Coronary artery (tissue), 2 donors: ENCODE measurements around the gene PLEKHG4.

Source experiments
- DNase-seq: peaks from one replicate; pipeline ENCODE4 v3.0.0-alpha.2; 2017; ENCODE audit warnings: low spot score
- H3K27ac ChIP-seq, 2 donors: fragments of 200-600 bp; sonication (generic); one replicate each; pipeline ENCODE4 v1.5.1; 2016 to 2019
- H3K4me3 ChIP-seq: fragments of 200-600 bp; sonication (generic); 2 replicates; pipeline ENCODE4 v1.5.1; 2016; ENCODE audit warnings: mild to moderate bottlenecking, moderate library complexity
- TF ChIP-seq, protein P1 (sequence below): fragments of 200-600 bp; sonication (generic); IDR thresholded peaks from one replicate; pipeline ENCODE4 v1.5.1; 2019; ENCODE audit warnings: antibody characterized with exemption

The PLEKHG4 gene

DNA sequence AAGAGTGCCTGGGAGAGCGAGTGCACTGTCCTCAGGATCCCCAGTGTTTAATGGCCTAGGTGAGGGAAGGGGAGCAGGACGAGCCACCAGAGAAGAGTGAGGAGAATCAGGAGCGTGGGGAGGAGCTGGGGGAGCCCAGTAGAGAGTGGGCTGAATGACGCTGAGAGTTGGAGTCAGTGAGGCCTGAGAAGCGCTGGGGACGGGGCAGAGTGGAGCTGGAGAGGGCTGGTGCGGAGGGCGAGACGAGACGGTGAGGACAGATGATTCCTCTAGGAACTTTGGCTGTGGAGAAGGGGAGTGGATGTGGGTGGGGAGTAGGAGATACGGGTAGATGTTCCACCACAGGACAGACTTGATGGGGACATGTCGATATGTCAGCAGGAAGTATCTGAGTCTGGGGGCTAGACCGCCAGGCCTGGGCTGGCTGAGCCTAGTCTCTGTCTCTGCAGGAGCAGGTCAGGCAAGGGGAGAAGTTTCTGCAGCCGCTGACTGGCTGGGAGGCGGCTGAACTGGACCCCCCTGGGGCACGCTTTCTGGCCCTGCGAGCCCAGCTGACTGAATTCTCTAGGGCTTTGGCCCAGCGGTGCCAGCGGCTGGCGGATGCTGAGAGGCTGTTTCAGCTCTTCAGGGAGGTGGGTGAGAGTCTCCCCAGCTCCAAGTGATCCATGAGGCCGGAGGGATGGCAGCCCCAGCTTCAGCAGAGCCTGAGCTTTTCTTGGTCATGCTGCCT is 4.7 kb downstream of the PLEKHG4 start:
- no peak for DNase-seq
- Histone ChIP-seq H3K4me3 (no peak overlapping the region), H3K27ac (no peak overlapping the region)
- TF ChIP-seq, protein P1, sequence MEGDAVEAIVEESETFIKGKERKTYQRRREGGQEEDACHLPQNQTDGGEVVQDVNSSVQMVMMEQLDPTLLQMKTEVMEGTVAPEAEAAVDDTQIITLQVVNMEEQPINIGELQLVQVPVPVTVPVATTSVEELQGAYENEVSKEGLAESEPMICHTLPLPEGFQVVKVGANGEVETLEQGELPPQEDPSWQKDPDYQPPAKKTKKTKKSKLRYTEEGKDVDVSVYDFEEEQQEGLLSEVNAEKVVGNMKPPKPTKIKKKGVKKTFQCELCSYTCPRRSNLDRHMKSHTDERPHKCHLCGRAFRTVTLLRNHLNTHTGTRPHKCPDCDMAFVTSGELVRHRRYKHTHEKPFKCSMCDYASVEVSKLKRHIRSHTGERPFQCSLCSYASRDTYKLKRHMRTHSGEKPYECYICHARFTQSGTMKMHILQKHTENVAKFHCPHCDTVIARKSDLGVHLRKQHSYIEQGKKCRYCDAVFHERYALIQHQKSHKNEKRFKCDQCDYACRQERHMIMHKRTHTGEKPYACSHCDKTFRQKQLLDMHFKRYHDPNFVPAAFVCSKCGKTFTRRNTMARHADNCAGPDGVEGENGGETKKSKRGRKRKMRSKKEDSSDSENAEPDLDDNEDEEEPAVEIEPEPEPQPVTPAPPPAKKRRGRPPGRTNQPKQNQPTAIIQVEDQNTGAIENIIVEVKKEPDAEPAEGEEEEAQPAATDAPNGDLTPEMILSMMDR, result no peak

DNA sequence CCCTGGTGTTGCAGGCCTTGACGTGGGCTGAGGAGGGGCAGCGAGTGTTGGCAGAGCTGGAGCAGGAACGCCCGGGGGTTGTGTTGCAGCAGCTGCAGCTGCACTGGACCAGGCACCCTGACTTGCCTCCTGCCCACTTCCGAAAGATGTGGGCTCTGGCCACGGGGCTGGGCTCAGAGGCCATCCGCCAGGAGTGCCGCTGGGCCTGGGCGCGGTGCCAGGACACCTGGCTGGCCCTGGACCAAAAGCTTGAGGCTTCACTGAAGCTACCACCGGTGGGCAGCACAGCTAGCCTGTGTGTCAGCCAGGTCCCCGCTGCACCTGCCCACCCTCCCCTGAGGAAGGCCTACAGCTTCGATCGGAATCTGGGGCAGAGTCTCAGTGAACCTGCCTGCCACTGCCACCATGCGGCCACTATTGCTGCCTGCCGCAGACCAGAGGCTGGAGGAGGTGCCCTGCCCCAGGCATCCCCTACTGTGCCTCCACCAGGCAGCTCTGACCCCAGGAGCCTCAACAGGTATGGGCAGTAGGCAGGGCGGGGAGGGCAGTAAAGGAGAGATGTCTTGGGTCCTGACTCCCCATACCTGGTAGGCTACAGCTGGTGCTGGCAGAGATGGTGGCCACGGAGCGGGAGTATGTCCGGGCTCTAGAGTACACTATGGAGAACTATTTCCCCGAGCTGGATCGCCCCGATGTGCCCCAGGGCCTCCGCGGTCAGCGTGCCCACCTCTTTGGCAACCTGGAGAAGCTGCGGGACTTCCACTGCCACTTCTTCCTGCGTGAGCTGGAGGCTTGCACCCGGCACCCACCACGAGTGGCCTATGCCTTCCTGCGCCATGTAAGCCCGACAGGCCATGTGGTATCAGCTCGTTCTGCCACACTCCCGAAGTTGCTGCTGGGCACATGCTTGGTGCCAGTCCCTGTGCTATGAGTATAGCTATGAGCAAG is 5.6 kb downstream of the PLEKHG4 start:
- Histone ChIP-seq H3K4me3 (no peak overlapping the region), H3K27ac (no peak overlapping the region)
- DNase-seq, result no peak
- TF ChIP-seq, protein P1, result peak; percentile 21

DNA sequence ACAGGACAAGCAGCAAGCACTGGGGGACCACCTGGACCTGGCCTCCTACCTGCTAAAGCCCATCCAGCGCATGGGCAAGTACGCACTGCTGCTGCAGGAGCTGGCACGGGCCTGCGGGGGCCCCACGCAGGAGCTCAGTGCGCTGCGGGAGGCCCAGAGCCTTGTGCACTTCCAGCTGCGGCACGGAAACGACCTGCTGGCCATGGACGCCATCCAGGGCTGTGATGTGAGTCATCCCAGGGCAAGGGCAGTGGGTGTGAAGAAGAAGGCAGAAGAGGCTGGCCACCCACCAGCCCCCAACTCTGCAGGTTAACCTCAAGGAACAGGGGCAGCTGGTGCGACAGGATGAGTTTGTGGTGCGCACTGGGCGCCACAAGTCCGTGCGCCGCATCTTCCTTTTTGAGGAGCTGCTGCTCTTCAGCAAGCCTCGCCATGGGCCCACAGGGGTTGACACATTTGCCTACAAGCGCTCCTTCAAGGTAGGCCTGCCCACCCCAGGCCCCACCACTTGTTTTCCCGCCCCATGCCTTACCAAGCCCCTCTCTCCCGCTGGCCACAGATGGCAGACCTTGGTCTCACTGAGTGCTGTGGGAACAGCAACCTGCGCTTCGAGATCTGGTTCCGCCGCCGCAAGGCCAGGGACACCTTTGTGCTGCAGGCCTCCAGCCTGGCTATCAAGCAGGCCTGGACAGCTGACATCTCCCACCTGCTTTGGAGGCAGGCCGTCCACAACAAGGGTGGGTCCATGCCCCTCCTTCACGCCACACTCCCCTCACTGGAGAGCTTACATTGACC is 7.3 kb downstream of the PLEKHG4 start:
- DNase-seq, result no peak
- Histone ChIP-seq H3K27ac (no peak overlapping the region), H3K4me3 (no peak overlapping the region)
- TF ChIP-seq, protein P1, result no peak

DNA sequence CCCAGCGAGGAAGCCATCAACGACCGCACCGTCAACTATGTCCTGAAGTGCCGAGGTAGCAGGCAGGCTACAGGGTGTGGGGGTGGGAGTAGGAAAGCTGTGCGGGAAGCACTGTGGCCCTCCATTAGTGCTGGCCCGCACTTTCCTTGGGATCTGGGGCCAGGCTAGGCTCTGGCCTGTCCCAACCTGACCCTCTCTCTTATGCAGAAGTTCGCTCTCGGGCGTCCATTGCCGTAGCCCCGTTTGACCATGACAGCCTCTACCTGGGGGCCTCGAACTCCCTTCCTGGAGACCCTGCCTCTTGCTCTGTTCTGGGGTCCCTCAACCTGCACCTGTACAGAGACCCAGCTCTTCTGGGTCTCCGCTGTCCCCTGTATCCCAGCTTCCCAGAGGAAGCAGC is 8.6 kb downstream of the PLEKHG4 start:
- DNase-seq, result no peak
- no peak overlapping the region for H3K4me3 ChIP-seq
- no peak overlapping the region for H3K27ac ChIP-seq
- TF ChIP-seq, protein P1, result no peak

DNA sequence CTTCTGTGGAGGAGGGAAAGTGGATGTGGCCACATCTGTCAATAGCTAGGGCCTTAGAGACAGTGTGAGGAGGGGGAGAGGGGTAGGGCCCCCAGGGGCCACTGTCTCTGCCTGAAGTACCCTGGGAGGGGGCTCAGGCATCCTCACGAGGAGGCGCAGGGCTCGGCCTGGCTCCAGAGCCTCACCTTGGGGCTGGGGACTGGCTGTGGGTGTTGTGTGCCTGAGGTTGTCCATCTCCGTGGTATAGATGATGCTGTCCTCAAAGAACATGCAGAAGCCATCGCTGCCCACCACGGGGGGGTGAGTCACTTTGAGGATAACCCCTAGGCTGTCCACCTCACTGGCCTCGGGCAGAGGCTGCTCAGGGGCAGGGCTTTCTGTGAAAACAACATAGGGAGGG is 12.1 kb downstream of the PLEKHG4 start:
- H3K4me3 ChIP-seq, result no peak overlapping the region
- H3K27ac ChIP-seq, result no peak overlapping the region
- TF ChIP-seq, protein P1, result no peak
- no peak for DNase-seq

DNA sequence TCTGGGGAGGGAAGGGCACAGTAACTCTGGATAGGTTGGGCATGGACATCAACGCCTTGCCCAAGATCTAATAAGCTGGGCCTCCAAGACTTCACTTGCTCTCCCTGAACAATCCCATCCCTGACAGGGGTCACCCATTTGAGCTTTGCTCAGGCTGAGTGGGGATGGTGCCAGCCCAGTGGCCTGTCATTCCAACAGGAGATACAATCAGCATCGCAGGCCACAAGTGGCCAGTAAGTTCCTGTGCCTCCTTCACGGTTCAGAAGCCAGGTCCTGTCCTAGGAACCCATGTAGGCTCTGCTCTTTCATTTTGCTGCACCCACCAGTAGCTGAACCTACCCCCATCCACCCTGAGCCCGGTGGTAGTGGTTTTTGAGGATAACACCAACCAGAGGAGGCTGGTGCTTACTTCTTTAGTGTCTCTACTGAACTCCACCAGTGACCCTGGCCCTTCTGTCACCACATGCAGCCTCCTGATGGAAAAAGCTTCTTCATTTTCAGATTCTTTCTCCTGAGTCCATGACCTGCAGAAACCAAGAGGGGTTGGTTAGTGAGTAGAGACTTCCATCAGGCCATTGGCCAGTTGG is 14.9 kb downstream of the PLEKHG4 start:
- TF ChIP-seq, protein P1, result no peak
- Histone ChIP-seq H3K27ac (no peak overlapping the region), H3K4me3 (no peak overlapping the region)
- no peak for DNase-seq
